Upper lobe of left lung (tissue), 4 donors: ENCODE data around the gene RMRP.
"Not testable (repeated sequence)": the region's sequence is repeated elsewhere in the genome, so short reads cannot be mapped to it uniquely, and the experiment has no call there.

Experiments used
- EP300 ChIP-seq, 4 donors: sonication (generic); formaldehyde crosslinking; IDR thresholded peaks; one replicate each; pipeline ENCODE4 v1.5.1; 2017; ENCODE audit warnings: antibody characterized with exemption in 4 of 4, control low read depth in 2 of 4
- POLR2A ChIP-seq, 4 donors: fragments of 450-650 bp; IDR thresholded peaks; one replicate each; pipeline ENCODE4 v1.5.1; 2016 to 2017; ENCODE audit warnings: antibody characterized with exemption in 4 of 4, mild to moderate bottlenecking in 2 of 4
- TF ChIP-seq, protein P1 (sequence below), 6 experiments: fragments of 450-650 bp in 4 of 6; fragments of 200-600 bp in 2 of 6; sonication (generic) in 2 of 6; IDR thresholded peaks; one replicate each; pipeline ENCODE4 v1.5.1; 2016 to 2019; ENCODE audit warnings: antibody characterized with exemption in 6 of 6

DNA sequence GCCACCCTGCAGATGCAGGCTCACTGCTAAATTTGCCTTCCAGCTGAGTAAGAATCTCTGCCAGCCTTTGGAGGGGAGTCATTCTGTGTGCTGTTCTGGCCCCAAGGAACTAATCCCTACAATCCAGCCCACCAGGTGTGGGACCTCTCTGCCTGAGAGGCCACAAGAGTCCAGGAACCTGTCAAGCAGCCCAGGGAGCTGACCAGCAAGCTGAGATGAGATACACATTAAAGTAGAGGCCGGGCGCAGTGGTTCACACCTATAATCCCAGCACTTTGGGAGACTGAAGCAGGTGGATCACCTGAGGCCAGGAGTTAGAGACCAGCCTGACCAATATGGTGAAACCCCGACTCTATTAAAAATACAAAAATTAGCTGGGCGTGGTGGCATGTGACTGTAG lies 45.8 kb downstream of the RMRP start:
- TF ChIP-seq, protein P1, sequence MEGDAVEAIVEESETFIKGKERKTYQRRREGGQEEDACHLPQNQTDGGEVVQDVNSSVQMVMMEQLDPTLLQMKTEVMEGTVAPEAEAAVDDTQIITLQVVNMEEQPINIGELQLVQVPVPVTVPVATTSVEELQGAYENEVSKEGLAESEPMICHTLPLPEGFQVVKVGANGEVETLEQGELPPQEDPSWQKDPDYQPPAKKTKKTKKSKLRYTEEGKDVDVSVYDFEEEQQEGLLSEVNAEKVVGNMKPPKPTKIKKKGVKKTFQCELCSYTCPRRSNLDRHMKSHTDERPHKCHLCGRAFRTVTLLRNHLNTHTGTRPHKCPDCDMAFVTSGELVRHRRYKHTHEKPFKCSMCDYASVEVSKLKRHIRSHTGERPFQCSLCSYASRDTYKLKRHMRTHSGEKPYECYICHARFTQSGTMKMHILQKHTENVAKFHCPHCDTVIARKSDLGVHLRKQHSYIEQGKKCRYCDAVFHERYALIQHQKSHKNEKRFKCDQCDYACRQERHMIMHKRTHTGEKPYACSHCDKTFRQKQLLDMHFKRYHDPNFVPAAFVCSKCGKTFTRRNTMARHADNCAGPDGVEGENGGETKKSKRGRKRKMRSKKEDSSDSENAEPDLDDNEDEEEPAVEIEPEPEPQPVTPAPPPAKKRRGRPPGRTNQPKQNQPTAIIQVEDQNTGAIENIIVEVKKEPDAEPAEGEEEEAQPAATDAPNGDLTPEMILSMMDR (IDR thresholded peaks at IDR 0.05): not testable (repeated sequence)
- not testable (repeated sequence) for TF ChIP-seq POLR2A, EP300 (IDR thresholded peaks at IDR 0.05)
